ENCODE measurements around the gene EPG5. TPM values are rescaled to one million over a fixed set of nuclear protein-coding genes. Genes with fewer than 3 reads are reported as not detected.

Gene EPG5
- total RNA-seq, 4 donors from 2014 or later = 24.3 to 42.2 (median 35.6) TPM

GRCh38 chr18:45826084-45826483 is 141.0 kb downstream of the EPG5 start:
- in situ Hi-C loops (cut with MboI; ENCODE audit: low pct_ligation_motif_present in 1 of 4, low pct_unique_long_range_greater_than_20kb in 1 of 4, low sequenced_read_pairs in 3 of 4) = no loop called here
- no peak for DNase-seq
- TF ChIP-seq EP300 (IDR thresholded peaks at IDR 0.05; ENCODE audit: low read depth) = no peak
- no peak for TF ChIP-seq POLR2AphosphoS5 (IDR thresholded peaks at IDR 0.05)
- no peak for TF ChIP-seq POLR2A (IDR thresholded peaks at IDR 0.05)
- TF ChIP-seq, protein P1, sequence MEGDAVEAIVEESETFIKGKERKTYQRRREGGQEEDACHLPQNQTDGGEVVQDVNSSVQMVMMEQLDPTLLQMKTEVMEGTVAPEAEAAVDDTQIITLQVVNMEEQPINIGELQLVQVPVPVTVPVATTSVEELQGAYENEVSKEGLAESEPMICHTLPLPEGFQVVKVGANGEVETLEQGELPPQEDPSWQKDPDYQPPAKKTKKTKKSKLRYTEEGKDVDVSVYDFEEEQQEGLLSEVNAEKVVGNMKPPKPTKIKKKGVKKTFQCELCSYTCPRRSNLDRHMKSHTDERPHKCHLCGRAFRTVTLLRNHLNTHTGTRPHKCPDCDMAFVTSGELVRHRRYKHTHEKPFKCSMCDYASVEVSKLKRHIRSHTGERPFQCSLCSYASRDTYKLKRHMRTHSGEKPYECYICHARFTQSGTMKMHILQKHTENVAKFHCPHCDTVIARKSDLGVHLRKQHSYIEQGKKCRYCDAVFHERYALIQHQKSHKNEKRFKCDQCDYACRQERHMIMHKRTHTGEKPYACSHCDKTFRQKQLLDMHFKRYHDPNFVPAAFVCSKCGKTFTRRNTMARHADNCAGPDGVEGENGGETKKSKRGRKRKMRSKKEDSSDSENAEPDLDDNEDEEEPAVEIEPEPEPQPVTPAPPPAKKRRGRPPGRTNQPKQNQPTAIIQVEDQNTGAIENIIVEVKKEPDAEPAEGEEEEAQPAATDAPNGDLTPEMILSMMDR (IDR thresholded peaks at IDR 0.05) = no peak
- peaks cover 0 to 22% (median 8%) of the 10 kb centered on the region in 4 donors for H3K4me1 ChIP-seq
- no peak overlapping the region for H3K27ac ChIP-seq
- no peak overlapping the region for H3K4me3 ChIP-seq
- no peaks in the 10 kb centered on the region for H3K27me3 ChIP-seq
- 75% methylated on average over 4 of the region's 4 CpGs; no CpG with 5 or more reads in 1 of the 2 donors for WGBS, 2 donors (ENCODE audit: low coverage in 1 of 2)
- intact Hi-C loops (cut with DNase I; ENCODE audit: low total_unique reads) = no loop called here
- no peaks in the 10 kb centered on the region for H3K36me3 ChIP-seq
- no peaks in the 10 kb centered on the region for H3K9me3 ChIP-seq

DNA sequence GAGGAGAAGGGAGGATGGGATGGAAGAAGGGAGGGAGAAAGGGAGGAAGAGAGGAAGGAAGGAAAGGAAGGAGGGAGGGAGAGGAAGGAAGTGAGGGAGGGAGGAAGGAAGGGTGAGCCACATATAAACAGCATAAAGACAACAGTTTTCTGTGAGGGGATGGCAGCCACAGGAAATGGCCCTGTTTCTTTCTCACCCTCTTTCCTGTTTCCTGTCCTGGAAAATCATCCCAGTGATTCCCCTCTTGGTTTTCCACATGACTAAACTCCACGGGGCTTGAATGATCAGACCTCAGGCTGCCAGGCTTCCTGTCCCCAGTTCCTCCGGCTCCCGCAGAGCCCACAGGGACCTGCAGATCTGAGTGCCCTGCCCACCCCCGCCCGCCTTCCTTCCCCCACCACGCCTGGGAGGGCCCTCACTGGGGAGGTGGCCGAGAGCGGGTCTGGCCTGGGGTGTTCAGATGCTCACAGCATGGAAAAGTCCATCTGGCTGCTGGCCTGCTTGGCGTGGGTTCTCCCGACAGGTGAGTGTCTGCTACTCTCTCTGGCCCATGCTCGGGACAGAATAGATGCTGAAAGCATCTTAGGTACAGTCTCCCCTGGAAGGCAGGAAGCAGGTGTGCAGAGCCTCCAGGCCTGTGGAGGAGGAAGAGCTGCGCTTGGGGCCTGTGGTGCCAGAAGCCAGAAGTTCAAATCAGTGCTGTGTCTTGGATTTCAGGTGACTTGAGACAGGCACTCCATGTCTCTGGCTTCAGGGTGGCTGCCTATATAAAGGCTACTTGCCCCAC is 141.7 kb downstream of the EPG5 start, which contains the start of gene SIGLEC15:
Gene SIGLEC15, plus strand, starts transcription at position 418 of the 787 bp plus-strand sequence. Its CDS starts 54 bp downstream, at position 472.
- WGBS, 2 donors (ENCODE audit: low coverage in 1 of 2) = 53 to 80% methylated on average over 2 to 12 of the region's 12 CpGs
- in situ Hi-C loops (cut with MboI; ENCODE audit: low pct_ligation_motif_present in 1 of 4, low pct_unique_long_range_greater_than_20kb in 1 of 4, low sequenced_read_pairs in 3 of 4) (no loop called here), intact Hi-C loops (cut with DNase I; ENCODE audit: low total_unique reads) (no loop called here)
- H3K36me3 ChIP-seq = no peaks in the 10 kb centered on the region
- no peaks in the 10 kb centered on the region for H3K9me3 ChIP-seq
- no peak for DNase-seq
- H3K4me3 ChIP-seq = no peak within 1 kb of the TSS
- no peaks in the 10 kb centered on the region for H3K27me3 ChIP-seq
- H3K27ac ChIP-seq = no peak within 1 kb of the TSS
- TF ChIP-seq, protein P1 (IDR thresholded peaks at IDR 0.05) = no peak
- TF ChIP-seq EP300 (IDR thresholded peaks at IDR 0.05; ENCODE audit: low read depth) = no peak
- no peak for TF ChIP-seq POLR2AphosphoS5 (IDR thresholded peaks at IDR 0.05)
- TF ChIP-seq POLR2A (IDR thresholded peaks at IDR 0.05) = no peak
- H3K4me1 ChIP-seq = peaks cover 0 to 22% (median 8%) of the 10 kb centered on the region in 4 donors

DNA sequence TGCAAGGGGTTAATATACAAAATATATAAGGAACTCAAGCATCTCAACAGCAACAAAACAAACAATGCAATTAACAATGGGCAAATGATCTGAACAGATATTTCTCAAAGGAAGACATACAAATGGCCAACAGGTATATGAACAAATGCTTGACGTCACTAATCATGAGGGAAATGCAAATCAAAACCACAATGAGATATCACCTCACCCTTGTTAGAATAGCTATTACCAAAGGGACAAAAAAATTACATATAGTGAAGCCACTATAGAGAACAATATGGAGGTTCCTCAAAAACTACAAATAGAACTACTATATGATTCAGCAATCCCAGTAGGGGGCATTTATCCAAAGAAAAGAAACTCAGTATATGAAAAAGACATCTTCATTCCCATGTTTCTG is 145.4 kb downstream of the EPG5 start:
- no peaks in the 10 kb centered on the region for H3K9me3 ChIP-seq
- H3K36me3 ChIP-seq = no peaks in the 10 kb centered on the region
- DNase-seq = no peak
- H3K27ac ChIP-seq = no peak overlapping the region
- intact Hi-C loops (cut with DNase I; ENCODE audit: low total_unique reads) (no loop called here), in situ Hi-C loops (cut with MboI; ENCODE audit: low pct_ligation_motif_present in 1 of 4, low pct_unique_long_range_greater_than_20kb in 1 of 4, low sequenced_read_pairs in 3 of 4) (no loop called here)
- H3K27me3 ChIP-seq = no peaks in the 10 kb centered on the region
- no peaks in the 10 kb centered on the region for H3K4me1 ChIP-seq
- WGBS, 2 donors (ENCODE audit: low coverage in 1 of 2) = 68 to 70% methylated on average over 1 of the region's 1 CpG
- no peak overlapping the region for H3K4me3 ChIP-seq
- TF ChIP-seq, protein P1 (IDR thresholded peaks at IDR 0.05) = no peak

- WGBS, 2 donors (ENCODE audit: low coverage in 1 of 2) = 84 to 93% methylated on average over 2 of the region's 2 CpGs
- TF ChIP-seq EP300 (IDR thresholded peaks at IDR 0.05; ENCODE audit: low read depth) = no peak
- no peak for TF ChIP-seq POLR2AphosphoS5 (IDR thresholded peaks at IDR 0.05)
- TF ChIP-seq, protein P1 (IDR thresholded peaks at IDR 0.05) = no peak
- no peak for TF ChIP-seq POLR2A (IDR thresholded peaks at IDR 0.05)
- no peak for DNase-seq
- in situ Hi-C loops (cut with MboI; ENCODE audit: low pct_ligation_motif_present in 1 of 4, low pct_unique_long_range_greater_than_20kb in 1 of 4, low sequenced_read_pairs in 3 of 4) = no loop called here
- intact Hi-C loops (cut with DNase I; ENCODE audit: low total_unique reads) = no loop called here
- Histone ChIP-seq H3K27ac (no peak overlapping the region), H3K9me3 (no peaks in the 10 kb centered on the region), H3K4me1 (no peaks in the 10 kb centered on the region), H3K36me3 (no peaks in the 10 kb centered on the region), H3K27me3 (no peaks in the 10 kb centered on the region), H3K4me3 (no peak overlapping the region)
These were observed 146.1 kb downstream of the EPG5 start for GRCh38 chr18:45821026-45821425.
